ENCODE results near the gene SMC2.

- TF ChIP-seq SCRT1 (tag by site-specific recombination; IDR thresholded peaks at IDR 0.05; ENCODE audit: borderline replicate concordance), result no peak
- no peak for TF ChIP-seq CTCF (tag by site-specific recombination; IDR thresholded peaks at IDR 0.05)
- TF ChIP-seq PRDM4 (tag by site-specific recombination; IDR thresholded peaks at IDR 0.05), result no peak
- TF ChIP-seq ZNF2 (tag by site-specific recombination; IDR thresholded peaks at IDR 0.05), result no peak
- TF ChIP-seq ZNF629 (tag by site-specific recombination; IDR thresholded peaks at IDR 0.05), result no peak
- no peak for TF ChIP-seq ELK4 (IDR thresholded peaks at IDR 0.05; ENCODE audit: borderline replicate concordance, low read depth, low read length)
Measured at GRCh38 chr9:104142799-104143549, 48.9 kb downstream of the SMC2 start.
